ENCODE measurements around the gene TNRC6C. TPM values are rescaled to one million over a fixed set of nuclear protein-coding genes. Genes with fewer than 3 reads are reported as not detected.

TNRC6C gene
- total RNA-seq, 1 donor from 2014 or later: 28.7 TPM

DNA sequence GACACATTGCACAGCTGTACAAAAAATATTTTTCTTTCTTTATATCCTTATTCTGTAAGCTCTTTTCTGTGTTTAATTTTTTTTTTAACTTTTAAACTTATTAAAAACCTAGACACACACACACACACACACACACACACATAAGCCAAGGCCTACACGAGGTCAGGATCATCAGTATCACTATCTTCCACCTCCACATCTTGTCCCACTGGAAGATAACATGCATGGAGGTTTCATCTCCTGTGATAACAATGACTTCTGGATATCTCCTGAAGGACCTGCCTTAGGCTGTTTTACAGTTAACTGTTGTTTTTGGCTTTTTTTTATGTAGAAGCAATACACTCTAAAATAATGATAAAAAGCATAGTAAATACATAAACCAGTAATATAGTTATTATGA lies 71.2 kb downstream of the TNRC6C start:
- H3K4me3 Mint-ChIP-seq (ENCODE audit: unreplicated experiment): no peak overlapping the region
- H3K36me3 Mint-ChIP-seq (ENCODE audit: unreplicated experiment): peaks cover 13% of the 10 kb centered on the region
- TF ChIP-seq, protein P1, sequence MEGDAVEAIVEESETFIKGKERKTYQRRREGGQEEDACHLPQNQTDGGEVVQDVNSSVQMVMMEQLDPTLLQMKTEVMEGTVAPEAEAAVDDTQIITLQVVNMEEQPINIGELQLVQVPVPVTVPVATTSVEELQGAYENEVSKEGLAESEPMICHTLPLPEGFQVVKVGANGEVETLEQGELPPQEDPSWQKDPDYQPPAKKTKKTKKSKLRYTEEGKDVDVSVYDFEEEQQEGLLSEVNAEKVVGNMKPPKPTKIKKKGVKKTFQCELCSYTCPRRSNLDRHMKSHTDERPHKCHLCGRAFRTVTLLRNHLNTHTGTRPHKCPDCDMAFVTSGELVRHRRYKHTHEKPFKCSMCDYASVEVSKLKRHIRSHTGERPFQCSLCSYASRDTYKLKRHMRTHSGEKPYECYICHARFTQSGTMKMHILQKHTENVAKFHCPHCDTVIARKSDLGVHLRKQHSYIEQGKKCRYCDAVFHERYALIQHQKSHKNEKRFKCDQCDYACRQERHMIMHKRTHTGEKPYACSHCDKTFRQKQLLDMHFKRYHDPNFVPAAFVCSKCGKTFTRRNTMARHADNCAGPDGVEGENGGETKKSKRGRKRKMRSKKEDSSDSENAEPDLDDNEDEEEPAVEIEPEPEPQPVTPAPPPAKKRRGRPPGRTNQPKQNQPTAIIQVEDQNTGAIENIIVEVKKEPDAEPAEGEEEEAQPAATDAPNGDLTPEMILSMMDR (IDR thresholded peaks at IDR 0.05): no peak
- no peaks in the 10 kb centered on the region for H3K9me3 Mint-ChIP-seq (ENCODE audit: unreplicated experiment)
- no peak overlapping the region for H3K27ac Mint-ChIP-seq (ENCODE audit: unreplicated experiment)
- peaks cover 11% of the 10 kb centered on the region for H3K4me1 Mint-ChIP-seq (ENCODE audit: unreplicated experiment)
- no peak for DNase-seq (ENCODE audit: extremely low spot score, unreplicated experiment)
- H3K27me3 Mint-ChIP-seq (ENCODE audit: unreplicated experiment): no peaks in the 10 kb centered on the region

GRCh38 chr17:78031435-78031834 lies 72.9 kb downstream of the TNRC6C start:
- Mint-ChIP-seq H3K4me3 (ENCODE audit: unreplicated experiment) (no peak overlapping the region), H3K27ac (ENCODE audit: unreplicated experiment) (no peak overlapping the region), H3K4me1 (ENCODE audit: unreplicated experiment) (peaks cover 11% of the 10 kb centered on the region), H3K36me3 (ENCODE audit: unreplicated experiment) (peaks cover 12% of the 10 kb centered on the region), H3K27me3 (ENCODE audit: unreplicated experiment) (no peaks in the 10 kb centered on the region), H3K9me3 (ENCODE audit: unreplicated experiment) (no peaks in the 10 kb centered on the region)
- no peak for DNase-seq (ENCODE audit: extremely low spot score, unreplicated experiment)
- TF ChIP-seq, protein P1 (IDR thresholded peaks at IDR 0.05): no peak

GRCh38 chr17:78032166-78032565 lies 73.7 kb downstream of the TNRC6C start:
- DNase-seq (ENCODE audit: extremely low spot score, unreplicated experiment): no peak
- TF ChIP-seq, protein P1 (IDR thresholded peaks at IDR 0.05): no peak
- H3K4me3 Mint-ChIP-seq (ENCODE audit: unreplicated experiment): no peak overlapping the region
- H3K27ac Mint-ChIP-seq (ENCODE audit: unreplicated experiment): peak overlapping the region; percentile 51
- peaks cover 14% of the 10 kb centered on the region for H3K36me3 Mint-ChIP-seq (ENCODE audit: unreplicated experiment)
- H3K27me3 Mint-ChIP-seq (ENCODE audit: unreplicated experiment): no peaks in the 10 kb centered on the region
- H3K9me3 Mint-ChIP-seq (ENCODE audit: unreplicated experiment): no peaks in the 10 kb centered on the region
- peaks cover 11% of the 10 kb centered on the region for H3K4me1 Mint-ChIP-seq (ENCODE audit: unreplicated experiment)

- no peaks in the 10 kb centered on the region for H3K27me3 Mint-ChIP-seq (ENCODE audit: unreplicated experiment)
- no peak overlapping the region for H3K27ac Mint-ChIP-seq (ENCODE audit: unreplicated experiment)
- no peak for DNase-seq (ENCODE audit: extremely low spot score, unreplicated experiment)
These were observed 76.1 kb downstream of the TNRC6C start for GRCh38 chr17:78034429-78035091.

DNA sequence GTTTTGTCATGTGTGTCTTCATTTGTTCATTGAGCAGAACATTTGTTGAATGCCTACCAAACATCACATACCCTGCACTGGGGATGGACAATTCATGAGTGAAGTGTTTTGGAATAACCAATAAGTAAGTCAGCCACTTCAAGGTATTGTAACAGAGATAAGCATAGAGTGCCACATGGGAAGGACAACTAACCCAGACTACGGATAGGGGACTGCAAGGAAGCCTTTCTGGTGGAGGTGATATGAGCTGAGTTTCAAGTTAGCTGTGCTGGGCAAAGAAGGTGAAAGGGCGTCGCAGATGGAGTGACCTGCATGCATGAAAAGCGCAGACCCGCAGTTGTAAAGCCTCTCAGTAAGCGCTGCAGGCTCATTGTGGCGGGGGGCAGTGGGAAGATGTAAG lies 78.8 kb downstream of the TNRC6C start:
- Mint-ChIP-seq H3K9me3 (ENCODE audit: unreplicated experiment) (no peaks in the 10 kb centered on the region), H3K4me3 (ENCODE audit: unreplicated experiment) (no peak overlapping the region), H3K27me3 (ENCODE audit: unreplicated experiment) (no peaks in the 10 kb centered on the region), H3K27ac (ENCODE audit: unreplicated experiment) (no peak overlapping the region), H3K36me3 (ENCODE audit: unreplicated experiment) (peaks cover 23% of the 10 kb centered on the region), H3K4me1 (ENCODE audit: unreplicated experiment) (peaks cover 5% of the 10 kb centered on the region)
- TF ChIP-seq, protein P1 (IDR thresholded peaks at IDR 0.05): no peak
- no peak for DNase-seq (ENCODE audit: extremely low spot score, unreplicated experiment)

More at GRCh38 chr17:78034429-78035091, 76.1 kb downstream of the TNRC6C start:
- Mint-ChIP-seq H3K4me1 (ENCODE audit: unreplicated experiment) (peaks cover 11% of the 10 kb centered on the region), H3K9me3 (ENCODE audit: unreplicated experiment) (no peaks in the 10 kb centered on the region), H3K36me3 (ENCODE audit: unreplicated experiment) (peaks cover 26% of the 10 kb centered on the region), H3K4me3 (ENCODE audit: unreplicated experiment) (no peak overlapping the region)
- TF ChIP-seq, protein P1 (IDR thresholded peaks at IDR 0.05): no peak
